ENCODE data around the gene TIMM23.

Gene TIMM23

DNA sequence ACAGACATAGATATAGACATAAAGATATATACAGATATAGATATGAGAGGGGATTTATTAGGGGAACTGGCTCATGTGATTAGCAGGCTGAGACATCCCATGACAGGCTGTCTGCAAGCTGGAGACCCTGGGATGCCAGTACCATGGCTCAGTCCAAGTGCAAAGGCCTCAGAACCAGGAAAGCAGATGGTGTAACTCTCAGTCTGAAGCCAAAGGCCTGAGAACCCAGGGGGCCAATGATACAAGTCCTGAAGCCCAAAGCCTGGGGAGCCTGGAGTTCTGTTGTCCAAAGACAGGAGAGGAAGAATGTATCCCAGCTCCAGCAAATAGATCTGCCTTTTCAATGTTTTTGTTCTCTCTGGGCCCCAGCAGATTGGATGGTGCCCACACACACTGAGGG, 52.7 kb downstream of the TIMM23 start:
- H3K4me3 ChIP-seq (ENCODE audit: low read depth, low read length): no peak overlapping the region
- H3K9me3 ChIP-seq (ENCODE audit: control insufficient read depth, insufficient read depth, low read length): no peaks in the 10 kb centered on the region
- no peak overlapping the region for H3K9ac ChIP-seq (ENCODE audit: low read depth, low read length)
- no peaks in the 10 kb centered on the region for H3K36me3 ChIP-seq (ENCODE audit: control insufficient read depth, insufficient read depth, low read length)
- no peaks in the 10 kb centered on the region for H3K27me3 ChIP-seq (ENCODE audit: control insufficient read depth, insufficient read depth, low read length)
- H3K4me1 ChIP-seq (ENCODE audit: control insufficient read depth, insufficient read depth, low read length): peaks cover 27% of the 10 kb centered on the region
- no peak overlapping the region for H3K27ac ChIP-seq (ENCODE audit: low read depth, low read length)

- Histone ChIP-seq H3K27ac (ENCODE audit: low read depth, low read length) (no peak overlapping the region), H3K4me1 (ENCODE audit: control insufficient read depth, insufficient read depth, low read length) (peaks cover 22% of the 10 kb centered on the region), H3K36me3 (ENCODE audit: control insufficient read depth, insufficient read depth, low read length) (no peaks in the 10 kb centered on the region), H3K4me3 (ENCODE audit: low read depth, low read length) (no peak overlapping the region), H3K9ac (ENCODE audit: low read depth, low read length) (no peak overlapping the region), H3K27me3 (ENCODE audit: control insufficient read depth, insufficient read depth, low read length) (no peaks in the 10 kb centered on the region), H3K9me3 (ENCODE audit: control insufficient read depth, insufficient read depth, low read length) (no peaks in the 10 kb centered on the region)
These were observed 53.1 kb downstream of the TIMM23 start for GRCh38 chr10:46025406-46025805.

- Histone ChIP-seq H3K27ac (ENCODE audit: low read depth, low read length) (no peak overlapping the region), H3K27me3 (ENCODE audit: control insufficient read depth, insufficient read depth, low read length) (no peaks in the 10 kb centered on the region), H3K9ac (ENCODE audit: low read depth, low read length) (no peak overlapping the region), H3K4me3 (ENCODE audit: low read depth, low read length) (no peak overlapping the region), H3K36me3 (ENCODE audit: control insufficient read depth, insufficient read depth, low read length) (no peaks in the 10 kb centered on the region), H3K4me1 (ENCODE audit: control insufficient read depth, insufficient read depth, low read length) (peaks cover 18% of the 10 kb centered on the region), H3K9me3 (ENCODE audit: control insufficient read depth, insufficient read depth, low read length) (no peaks in the 10 kb centered on the region)
These were observed 53.8 kb downstream of the TIMM23 start for GRCh38 chr10:46026106-46026505.

- H3K4me3 ChIP-seq (ENCODE audit: low read depth, low read length): peak overlapping the region; percentile 96
- H3K4me1 ChIP-seq (ENCODE audit: control insufficient read depth, insufficient read depth, low read length): peaks cover 15% of the 10 kb centered on the region
- no peak overlapping the region for H3K9ac ChIP-seq (ENCODE audit: low read depth, low read length)
These were observed 56.5 kb downstream of the TIMM23 start for GRCh38 chr10:46028584-46029460.

DNA sequence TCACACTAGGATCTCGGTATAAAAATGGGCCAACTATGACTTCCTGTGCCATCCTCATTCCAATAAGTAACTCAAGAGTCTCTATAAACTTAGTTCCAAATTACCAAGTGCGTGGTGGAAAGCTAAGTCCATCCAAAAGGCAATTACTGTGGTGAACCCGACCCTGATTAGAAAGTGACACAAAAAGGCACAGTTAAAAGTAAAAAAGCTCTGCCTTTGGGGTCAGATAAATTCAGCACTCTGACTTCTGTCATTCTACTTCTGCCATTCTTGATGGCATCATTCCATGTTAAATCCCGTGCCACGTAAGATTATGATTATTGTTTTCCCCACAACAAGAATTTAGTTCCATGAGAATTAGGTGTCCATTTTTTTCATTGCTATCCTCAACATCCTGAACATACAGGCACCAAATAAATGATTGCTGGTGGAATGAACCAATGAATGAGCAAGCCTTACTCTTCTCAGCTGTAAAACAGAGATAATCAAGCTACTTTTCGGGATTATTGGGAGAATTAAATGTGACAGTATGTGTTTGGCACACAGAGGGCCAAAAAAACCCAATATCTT, 57.3 kb downstream of the TIMM23 start:
- Histone ChIP-seq H3K9ac (ENCODE audit: low read depth, low read length) (peak overlapping the region; percentile 75; the same call in 1 of the 2 replicates), H3K4me1 (ENCODE audit: control insufficient read depth, insufficient read depth, low read length) (peaks cover 15% of the 10 kb centered on the region), H3K27me3 (ENCODE audit: control insufficient read depth, insufficient read depth, low read length) (no peaks in the 10 kb centered on the region), H3K27ac (ENCODE audit: low read depth, low read length) (peak overlapping the region; percentile 65), H3K9me3 (ENCODE audit: control insufficient read depth, insufficient read depth, low read length) (no peaks in the 10 kb centered on the region), H3K36me3 (ENCODE audit: control insufficient read depth, insufficient read depth, low read length) (no peaks in the 10 kb centered on the region), H3K4me3 (ENCODE audit: low read depth, low read length) (peak overlapping the region; percentile 96)

More at GRCh38 chr10:46028584-46029460, 56.5 kb downstream of the TIMM23 start:
- Histone ChIP-seq H3K27me3 (ENCODE audit: control insufficient read depth, insufficient read depth, low read length) (no peaks in the 10 kb centered on the region), H3K27ac (ENCODE audit: low read depth, low read length) (no peak overlapping the region), H3K36me3 (ENCODE audit: control insufficient read depth, insufficient read depth, low read length) (no peaks in the 10 kb centered on the region), H3K9me3 (ENCODE audit: control insufficient read depth, insufficient read depth, low read length) (no peaks in the 10 kb centered on the region)

DNA sequence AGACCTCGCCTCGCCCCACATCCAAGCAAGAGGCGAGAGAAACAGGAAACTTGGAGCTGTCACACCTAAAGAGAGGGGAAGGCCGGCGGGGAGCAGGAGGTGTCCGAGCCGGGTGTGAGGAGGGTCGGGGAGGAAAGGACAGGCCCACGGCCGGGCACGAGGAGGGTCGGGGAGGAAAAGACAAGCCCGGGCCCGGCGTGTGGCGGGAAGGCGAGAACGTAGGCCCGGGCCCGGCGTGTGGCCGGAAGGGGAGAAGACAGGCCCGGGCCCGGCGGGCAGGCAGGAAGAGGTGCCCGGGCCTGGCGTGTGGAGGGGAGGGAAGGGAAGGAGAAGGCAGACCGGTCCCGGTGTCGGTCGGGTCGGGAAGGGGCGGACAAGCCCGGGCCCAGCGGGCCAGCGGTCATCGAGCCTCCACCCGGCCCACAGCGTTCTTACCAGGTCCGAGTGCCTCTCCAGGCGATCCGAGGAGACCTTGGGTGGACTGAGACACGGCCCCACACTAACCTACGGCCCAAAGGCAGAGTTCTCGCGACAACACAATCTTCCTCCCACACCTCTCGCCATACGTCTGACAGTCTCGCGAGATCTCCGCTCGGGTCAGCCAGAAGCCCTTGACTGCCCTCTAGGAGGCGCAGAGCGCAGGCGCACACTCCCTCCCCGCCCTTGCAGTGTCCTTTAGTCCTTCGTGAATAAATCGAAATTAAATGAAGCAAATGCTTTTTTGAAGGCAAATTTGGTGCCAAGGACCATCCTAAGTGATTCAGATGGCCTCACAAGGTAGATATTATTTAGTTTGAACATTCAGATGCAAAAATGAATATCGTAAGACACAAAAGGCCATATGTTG, 58.0 kb downstream of the TIMM23 start, which contains the start of gene NCOA4:
Gene NCOA4, minus strand, starts transcription at position 533 of the 847 bp plus-strand sequence. CDS start 13,943 bp downstream, outside the sequence.
- no peaks in the 10 kb centered on the region for H3K9me3 ChIP-seq (ENCODE audit: control insufficient read depth, insufficient read depth, low read length)
- peak within 1 kb of the TSS; percentile 75; the same call in 1 of the 2 replicates for H3K9ac ChIP-seq (ENCODE audit: low read depth, low read length)
- H3K27ac ChIP-seq (ENCODE audit: low read depth, low read length): peak within 1 kb of the TSS; percentile 65
- H3K36me3 ChIP-seq (ENCODE audit: control insufficient read depth, insufficient read depth, low read length): no peaks in the 10 kb centered on the region
- no peaks in the 10 kb centered on the region for H3K27me3 ChIP-seq (ENCODE audit: control insufficient read depth, insufficient read depth, low read length)
- H3K4me1 ChIP-seq (ENCODE audit: control insufficient read depth, insufficient read depth, low read length): peaks cover 15% of the 10 kb centered on the region
- H3K4me3 ChIP-seq (ENCODE audit: low read depth, low read length): peak within 1 kb of the TSS; percentile 96

DNA sequence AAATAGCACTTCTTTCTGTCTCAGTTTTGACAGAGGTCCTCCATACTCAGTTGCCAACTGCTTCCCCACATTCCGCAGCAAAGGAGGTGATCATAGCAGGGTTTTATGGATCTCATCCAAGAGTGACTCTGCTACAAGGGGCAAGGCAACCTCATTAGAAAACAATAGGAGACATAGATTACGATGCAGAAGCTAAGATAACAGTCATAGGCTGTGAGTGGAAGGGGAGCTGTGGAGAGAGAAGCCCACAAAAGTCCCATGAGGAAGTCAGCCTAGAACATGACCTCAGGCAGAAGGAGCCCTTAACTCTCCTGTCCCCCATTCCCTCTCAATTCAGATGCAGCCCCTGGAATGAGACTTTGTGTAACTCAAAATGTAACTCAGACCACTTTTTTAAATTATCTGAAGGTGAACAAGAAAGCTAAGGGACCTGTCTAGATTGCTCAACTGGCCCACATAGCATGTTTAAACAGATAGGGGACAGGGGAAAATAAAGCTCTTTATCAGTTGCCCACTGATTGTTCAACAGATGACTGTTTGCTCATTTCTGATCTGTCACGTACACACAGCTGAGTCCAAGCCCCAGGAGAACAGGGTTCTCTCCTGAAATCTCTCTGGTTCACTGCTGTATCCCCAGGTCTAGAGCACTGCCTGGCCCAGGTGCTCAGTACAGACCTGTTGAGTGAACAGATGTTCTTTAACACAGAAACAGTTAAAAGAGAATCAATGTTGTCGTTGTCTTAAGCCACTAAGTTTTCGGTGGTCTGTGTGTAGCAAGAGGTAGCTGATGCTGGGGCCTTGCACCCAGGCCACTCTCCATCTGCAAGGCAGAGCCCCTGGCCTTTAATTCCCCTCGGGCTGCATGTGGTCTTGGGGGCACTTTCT, 59.6 kb downstream of the TIMM23 start:
- peaks cover 15% of the 10 kb centered on the region for H3K4me1 ChIP-seq (ENCODE audit: control insufficient read depth, insufficient read depth, low read length)
- H3K9me3 ChIP-seq (ENCODE audit: control insufficient read depth, insufficient read depth, low read length): no peaks in the 10 kb centered on the region
- H3K36me3 ChIP-seq (ENCODE audit: control insufficient read depth, insufficient read depth, low read length): no peaks in the 10 kb centered on the region
- H3K27me3 ChIP-seq (ENCODE audit: control insufficient read depth, insufficient read depth, low read length): no peaks in the 10 kb centered on the region
- no peak overlapping the region for H3K4me3 ChIP-seq (ENCODE audit: low read depth, low read length)
- H3K9ac ChIP-seq (ENCODE audit: low read depth, low read length): no peak overlapping the region
- no peak overlapping the region for H3K27ac ChIP-seq (ENCODE audit: low read depth, low read length)

- no peak overlapping the region for H3K9ac ChIP-seq (ENCODE audit: low read depth, low read length)
- H3K27ac ChIP-seq (ENCODE audit: low read depth, low read length): no peak overlapping the region
These were observed 61.3 kb downstream of the TIMM23 start for GRCh38 chr10:46033602-46034011.

GRCh38 chr10:46035923-46036849, 63.9 kb downstream of the TIMM23 start:
- H3K27me3 ChIP-seq (ENCODE audit: control insufficient read depth, insufficient read depth, low read length): no peaks in the 10 kb centered on the region
- no peak overlapping the region for H3K27ac ChIP-seq (ENCODE audit: low read depth, low read length)
- no peaks in the 10 kb centered on the region for H3K9me3 ChIP-seq (ENCODE audit: control insufficient read depth, insufficient read depth, low read length)
- H3K36me3 ChIP-seq (ENCODE audit: control insufficient read depth, insufficient read depth, low read length): no peaks in the 10 kb centered on the region
- no peak overlapping the region for H3K9ac ChIP-seq (ENCODE audit: low read depth, low read length)
- no peak overlapping the region for H3K4me3 ChIP-seq (ENCODE audit: low read depth, low read length)
- no peaks in the 10 kb centered on the region for H3K4me1 ChIP-seq (ENCODE audit: control insufficient read depth, insufficient read depth, low read length)

More at GRCh38 chr10:46033602-46034011, 61.3 kb downstream of the TIMM23 start:
- Histone ChIP-seq H3K4me3 (ENCODE audit: low read depth, low read length) (no peak overlapping the region), H3K4me1 (ENCODE audit: control insufficient read depth, insufficient read depth, low read length) (peaks cover 15% of the 10 kb centered on the region), H3K27me3 (ENCODE audit: control insufficient read depth, insufficient read depth, low read length) (no peaks in the 10 kb centered on the region), H3K36me3 (ENCODE audit: control insufficient read depth, insufficient read depth, low read length) (no peaks in the 10 kb centered on the region), H3K9me3 (ENCODE audit: control insufficient read depth, insufficient read depth, low read length) (no peaks in the 10 kb centered on the region)
